ENCODE data around the gene GPRC5D. TPM values are rescaled to one million over a fixed set of nuclear protein-coding genes. Genes with fewer than 3 reads are reported as not detected.

Gene GPRC5D
- total and polyA plus RNA-seq, 7 donors = not detected

GRCh38 chr12:12938541-12938940, 13.4 kb downstream of the GPRC5D start:
- Histone ChIP-seq H3K27ac (no peak overlapping the region), H3K36me3 (ENCODE audit: insufficient read depth in 1 of 2, low read depth in 1 of 2) (no peaks in the 10 kb centered on the region), H3K9me3 (no peaks in the 10 kb centered on the region), H3K4me1 (no peaks in the 10 kb centered on the region), H3K4me3 (no peak overlapping the region), H3K27me3 (ENCODE audit: insufficient read depth in 3 of 3, low read length in 2 of 3) (no peaks in the 10 kb centered on the region)
- WGBS, 3 donors = 77 to 80% (median 78%) methylated on average over 5 of the region's 5 CpGs
- DNase-seq = no peak
- no peak for TF ChIP-seq CTCF (IDR thresholded peaks at IDR 0.05)
- no peak for ATAC-seq
- intact Hi-C loops (cut with DNase I) = no loop called here

GRCh38 chr12:12936983-12937491, 14.9 kb downstream of the GPRC5D start:
- no peak for ATAC-seq
- intact Hi-C loops (cut with DNase I) = no loop called here
- 84 to 91% (median 89%) methylated on average over 11 of the region's 11 CpGs for WGBS, 3 donors

GRCh38 chr12:12934556-12934955, 17.4 kb downstream of the GPRC5D start:
- Histone ChIP-seq H3K36me3 (ENCODE audit: insufficient read depth in 1 of 2, low read depth in 1 of 2) (no peaks in the 10 kb centered on the region), H3K27me3 (ENCODE audit: insufficient read depth in 3 of 3, low read length in 2 of 3) (no peaks in the 10 kb centered on the region), H3K9me3 (no peaks in the 10 kb centered on the region), H3K27ac (no peak overlapping the region), H3K4me3 (no peak overlapping the region), H3K4me1 (no peaks in the 10 kb centered on the region)
- ATAC-seq = no peak
- TF ChIP-seq CTCF (IDR thresholded peaks at IDR 0.05) = no peak
- no peak for DNase-seq
- intact Hi-C loops (cut with DNase I) = no loop called here
- WGBS, 3 donors = 42 to 45% (median 42%) methylated on average over 8 of the region's 8 CpGs

More at GRCh38 chr12:12936983-12937491, 14.9 kb downstream of the GPRC5D start:
- Histone ChIP-seq H3K36me3 (ENCODE audit: insufficient read depth in 1 of 2, low read depth in 1 of 2) (no peaks in the 10 kb centered on the region), H3K4me1 (no peaks in the 10 kb centered on the region), H3K4me3 (no peak overlapping the region), H3K9me3 (no peaks in the 10 kb centered on the region), H3K27me3 (ENCODE audit: insufficient read depth in 3 of 3, low read length in 2 of 3) (no peaks in the 10 kb centered on the region), H3K27ac (no peak overlapping the region)
- TF ChIP-seq CTCF (IDR thresholded peaks at IDR 0.05) = no peak
- DNase-seq = no peak

- 85 to 93% (median 87%) methylated on average over 4 of the region's 4 CpGs for WGBS, 3 donors
- DNase-seq = no peak
- H3K36me3 ChIP-seq (ENCODE audit: insufficient read depth in 1 of 2, low read depth in 1 of 2) = no peaks in the 10 kb centered on the region
These were observed 18.2 kb downstream of the GPRC5D start for GRCh38 chr12:12933742-12934141.

More at GRCh38 chr12:12933742-12934141, 18.2 kb downstream of the GPRC5D start:
- H3K9me3 ChIP-seq = no peaks in the 10 kb centered on the region
- H3K27me3 ChIP-seq (ENCODE audit: insufficient read depth in 3 of 3, low read length in 2 of 3) = no peaks in the 10 kb centered on the region
- H3K4me3 ChIP-seq = no peak overlapping the region
- intact Hi-C loops (cut with DNase I) = no loop called here
- H3K27ac ChIP-seq = no peak overlapping the region
- no peaks in the 10 kb centered on the region for H3K4me1 ChIP-seq
- no peak for ATAC-seq
- TF ChIP-seq CTCF (IDR thresholded peaks at IDR 0.05) = no peak

Measured in psoas muscle (tissue), 8 donors.